Mucosa of descending colon (tissue), 3 donors: ENCODE results near the gene ZC3H12A. TPM values are rescaled to one million over a fixed set of nuclear protein-coding genes. Genes with fewer than 3 reads are reported as not detected.
A peak's percentile ranks its signal among the peaks of the same experiment; 100 is the strongest.
"Not testable (repeated sequence)": the region's sequence is repeated elsewhere in the genome, so short reads cannot be mapped to it uniquely, and the experiment has no call there.

Experiments
- ATAC-seq: fragments of 200-7000 bp; cut with Tn5 transposase; one replicate; pipeline ENCODE4 v1.9.1; 2020; ENCODE audit warnings: mild to moderate bottlenecking, moderate library complexity
- DNase-seq, 3 donors: peaks; one replicate each; pipeline ENCODE4 v3.0.0-alpha.2; 2020
- H3K36me3 ChIP-seq: fragments of 200-600 bp; one replicate; pipeline ENCODE4 v1.8.0; 2021; ENCODE audit warnings: low read depth, mild to moderate bottlenecking
- H3K4me1 ChIP-seq: fragments of 200-600 bp; one replicate; pipeline ENCODE4 v1.8.0; 2021; ENCODE audit warnings: low read depth, mild to moderate bottlenecking
- H3K4me3 ChIP-seq: fragments of 200-600 bp; one replicate; pipeline ENCODE4 v1.8.0; 2021; ENCODE audit warnings: mild to moderate bottlenecking
- H3K9me3 ChIP-seq: fragments of 200-600 bp; one replicate; pipeline ENCODE4 v1.8.0; 2021; ENCODE audit warnings: mild to moderate bottlenecking
- CTCF ChIP-seq: fragments of 200-600 bp; IDR thresholded peaks from one replicate; pipeline ENCODE4 v1.8.0; 2022; ENCODE audit warnings: antibody characterized with exemption, mild to moderate bottlenecking
- intact Hi-C, 2 donors: fragments of 100-400 bp; cut with DNase I in 1 of 2; cut with micrococcal nuclease in 1 of 2; formaldehyde crosslinking; loops; one replicate each; pipeline versions ENCODE4 v1.11.0 to v1.11.1; 2022; cut with DNase I, micrococcal nuclease
- total RNA-seq, 3 donors: library from RNA; stranded (reverse); fragmentation: NEBNext Ultra II Directional in 2 of 3; extraction: Animal tissue kit (Norgen Biotek cat#: 25700) in 2 of 3; gene quantifications; one replicate each; pipeline versions ENCODE4 v1.2.1 to v1.2.4, GENCODE V29; 2021 to 2023
- donor health status: DM: no; HTN: no; CAD: no; lungs with moderate emphysema.
- donor health status: DM: no; HTN: no; CAD: no.
- donor health status: DM: no; HTN: yes; CAD: no.

ZC3H12A gene
- total RNA-seq, 3 donors from 2014 or later, result 25.6 to 42.4 (median 25.9) TPM

GRCh38 chr1:37502104-37502503 is 27.7 kb downstream of the ZC3H12A start:
- peaks cover 6% of the 10 kb centered on the region for H3K4me1 ChIP-seq
- DNase-seq (no peak), ATAC-seq (no peak)
- H3K9me3 ChIP-seq, result no peaks in the 10 kb centered on the region
- TF ChIP-seq CTCF, result no peak
- H3K4me3 ChIP-seq, result no peak overlapping the region
- H3K36me3 ChIP-seq, result no peaks in the 10 kb centered on the region
- intact Hi-C loops, result no loop called here

DNA sequence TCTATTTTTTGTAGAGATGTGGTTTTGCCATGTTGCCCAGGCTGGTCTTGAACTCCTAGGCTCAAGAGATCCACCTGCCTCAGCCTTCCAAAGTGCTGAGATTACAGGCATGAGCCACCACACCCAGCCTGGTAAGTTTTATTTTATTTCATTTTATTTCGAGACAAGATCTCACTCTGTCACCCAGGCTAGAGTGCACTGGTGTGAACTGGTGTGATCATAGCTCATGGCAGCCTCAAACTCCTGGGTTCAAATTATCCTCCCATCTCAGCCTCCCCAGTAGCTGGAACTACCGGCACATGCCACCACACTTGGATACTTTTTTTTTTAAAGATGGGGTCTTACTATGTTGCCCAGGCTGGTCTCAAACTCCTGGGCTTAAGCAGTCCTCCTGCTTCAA is 28.4 kb downstream of the ZC3H12A start:
- DNase-seq, intact Hi-C loops, H3K4me1 ChIP-seq, H3K4me3 ChIP-seq, H3K36me3 ChIP-seq, ATAC-seq, H3K9me3 ChIP-seq: not testable (repeated sequence)

- intact Hi-C loops, result no loop called here
- Histone ChIP-seq H3K4me1 (no peaks in the 10 kb centered on the region), H3K4me3 (no peak overlapping the region), H3K36me3 (no peaks in the 10 kb centered on the region), H3K9me3 (no peaks in the 10 kb centered on the region)
- TF ChIP-seq CTCF, result no peak
- no peak for ATAC-seq
- DNase-seq, result no peak
These were observed 32.4 kb downstream of the ZC3H12A start for GRCh38 chr1:37506740-37507139.

DNA sequence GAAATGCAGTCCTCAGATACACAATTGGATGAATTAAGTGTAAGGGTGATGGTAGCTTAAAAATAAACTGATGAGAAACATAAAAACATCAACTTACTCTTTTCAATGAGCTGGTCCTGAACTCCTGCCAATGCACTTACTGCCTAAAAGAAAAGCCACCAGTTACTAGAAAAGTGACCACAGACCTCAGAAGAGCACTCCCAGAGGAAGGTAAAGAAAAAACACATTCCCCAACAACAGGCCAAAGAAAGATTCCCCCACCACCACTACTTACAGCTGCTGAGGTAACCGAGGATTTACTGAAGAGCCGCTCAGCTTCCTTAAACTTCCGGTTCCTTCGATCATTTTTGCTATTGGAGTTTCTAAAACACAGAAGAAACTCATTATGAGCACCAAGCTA is 34.8 kb downstream of the ZC3H12A start:
- no peak for ATAC-seq

DNA sequence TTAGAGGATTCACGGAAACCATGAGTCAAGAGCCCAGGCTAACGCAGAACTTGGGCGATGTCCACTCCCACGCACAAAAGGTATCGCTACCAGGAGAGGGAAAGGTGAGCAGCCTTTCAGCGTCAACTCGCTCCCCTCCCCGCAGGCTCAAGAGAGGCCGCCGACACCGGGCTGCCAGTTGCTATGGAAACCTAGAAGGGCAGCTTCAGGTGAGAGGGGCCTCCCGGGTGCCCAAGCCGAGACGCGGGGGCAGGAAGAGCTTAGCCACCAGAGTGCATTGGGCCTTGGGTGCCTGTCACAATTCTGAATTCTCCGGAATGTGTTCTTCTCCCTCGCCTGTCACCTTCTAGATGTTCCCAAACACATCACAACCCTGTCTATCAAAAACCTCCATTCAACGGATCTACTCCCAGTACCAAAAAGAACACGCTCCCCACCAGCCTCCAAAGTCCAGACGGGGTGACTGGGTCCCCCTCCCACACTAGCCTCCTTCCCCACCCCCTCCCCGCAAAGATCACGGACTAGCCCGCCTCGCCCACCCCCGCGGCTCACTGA is 39.5 kb downstream of the ZC3H12A start:
- no peaks in the 10 kb centered on the region for H3K36me3 ChIP-seq
- H3K4me3 ChIP-seq, result peak overlapping the region; percentile 57
- no peaks in the 10 kb centered on the region for H3K9me3 ChIP-seq
- no peak for TF ChIP-seq CTCF
- ATAC-seq (peak; percentile 8), DNase-seq (peak; percentile 14 to 62 (median 45))
- peaks cover 6% of the 10 kb centered on the region for H3K4me1 ChIP-seq
- intact Hi-C loops, result no loop called here

More for the DNA sequence above, 34.8 kb downstream of the ZC3H12A start:
- no peaks in the 10 kb centered on the region for H3K36me3 ChIP-seq
- H3K4me3 ChIP-seq, result no peak overlapping the region
- DNase-seq, result no peak
- intact Hi-C loops, result no loop called here
- H3K4me1 ChIP-seq, result peaks cover 6% of the 10 kb centered on the region
- no peaks in the 10 kb centered on the region for H3K9me3 ChIP-seq
- TF ChIP-seq CTCF, result no peak

GRCh38 chr1:37514350-37515184 is 40.2 kb downstream of the ZC3H12A start, which contains the start of gene MEAF6:
MEAF6 (minus strand) TSS chr1:37514766; CDS start chr1:37514746, 20 bp downstream.
- H3K4me3 ChIP-seq, result peak within 1 kb of the TSS; percentile 57
- DNase-seq, result peak; percentile 84 to 90 (median 85)
- ATAC-seq, result peak; percentile 100
- TF ChIP-seq CTCF, result peak; percentile 69
- no peaks in the 10 kb centered on the region for H3K9me3 ChIP-seq
- no peaks in the 10 kb centered on the region for H3K36me3 ChIP-seq
- intact Hi-C loops, result no loop called here
- H3K4me1 ChIP-seq, result peaks cover 6% of the 10 kb centered on the region
